GM21528 (cell line): ENCODE measurements around the gene DNAJC18.
"Not testable (repeated sequence)": the region's sequence is repeated elsewhere in the genome, so short reads cannot be mapped to it uniquely, and the experiment has no call there.

Experiments used
- ATAC-seq: cut with Tn5 transposase; IDR thresholded peaks from one replicate; pipeline ENCODE4 v1.9.1; 2021; ENCODE audit warnings: mild to moderate bottlenecking, moderate library complexity; ENCODE audit not compliant: unreplicated experiment, low FRiP score

The DNAJC18 gene

GRCh38 chr5:139439013-139439903 lies at the start of gene DNAJC18:
Gene DNAJC18, minus strand, starts transcription at chr5:139439525. Its CDS starts 80 bp downstream, at chr5:139439445.
- ATAC-seq, result peak; percentile 94

- no peak for ATAC-seq
Measured at GRCh38 chr5:139488260-139488659, 48.9 kb upstream of the DNAJC18 start.

- no peak for ATAC-seq
Measured at GRCh38 chr5:139486201-139486600, 46.9 kb upstream of the DNAJC18 start.

- ATAC-seq, result not testable (repeated sequence)
Measured at GRCh38 chr5:139482890-139483208, 43.5 kb upstream of the DNAJC18 start.

GRCh38 chr5:139482050-139482889 lies 42.9 kb upstream of the DNAJC18 start, which contains the start of gene STING1:
Gene STING1, minus strand, starts transcription at chr5:139482758. Its CDS starts 1,054 bp downstream, at chr5:139481704.
- ATAC-seq, result no peak

- no peak for ATAC-seq
Measured at GRCh38 chr5:139481580-139482049, 42.3 kb upstream of the DNAJC18 start.

- ATAC-seq, result no peak
Measured at GRCh38 chr5:139481122-139481533, 41.8 kb upstream of the DNAJC18 start.

GRCh38 chr5:139479729-139480128 lies 40.4 kb upstream of the DNAJC18 start:
- not testable (repeated sequence) for ATAC-seq

GRCh38 chr5:139478657-139479423 lies 39.5 kb upstream of the DNAJC18 start:
- ATAC-seq, result not testable (repeated sequence)

GRCh38 chr5:139475865-139476617 lies 36.7 kb upstream of the DNAJC18 start:
- ATAC-seq, result no peak

GRCh38 chr5:139474890-139475791 lies 35.8 kb upstream of the DNAJC18 start:
- ATAC-seq, result no peak

- no peak for ATAC-seq
Measured at GRCh38 chr5:139473565-139473964, 34.2 kb upstream of the DNAJC18 start.

- no peak for ATAC-seq
Measured at GRCh38 chr5:139473105-139473504, 33.8 kb upstream of the DNAJC18 start.

- ATAC-seq, result no peak
Measured at GRCh38 chr5:139472386-139473030, 33.2 kb upstream of the DNAJC18 start.

- no peak for ATAC-seq
Measured at GRCh38 chr5:139470821-139471300, 31.5 kb upstream of the DNAJC18 start, which contains the start of gene SMIM33. Gene SMIM33, plus strand, starts transcription at chr5:139471004. Its CDS starts 118 bp downstream, at chr5:139471122.

GRCh38 chr5:139468421-139468931 lies 29.2 kb upstream of the DNAJC18 start:
- ATAC-seq, result no peak

GRCh38 chr5:139462586-139463276 lies 23.4 kb upstream of the DNAJC18 start, which contains the start of gene ECSCR:
Gene ECSCR, minus strand, starts transcription at chr5:139462743. Its CDS starts 73 bp downstream, at chr5:139462670.
- no peak for ATAC-seq
